GM19099 (cell line): ENCODE data around the gene CAV2.

Source experiments
- POLR2A ChIP-seq: IDR thresholded peaks from 3 replicates; pipeline ENCODE4 v1.6.1; 2011; ENCODE audit warnings: low read depth; ENCODE audit not compliant: insufficient read length; ENCODE audit errors: extremely low read depth

CAV2 gene

DNA sequence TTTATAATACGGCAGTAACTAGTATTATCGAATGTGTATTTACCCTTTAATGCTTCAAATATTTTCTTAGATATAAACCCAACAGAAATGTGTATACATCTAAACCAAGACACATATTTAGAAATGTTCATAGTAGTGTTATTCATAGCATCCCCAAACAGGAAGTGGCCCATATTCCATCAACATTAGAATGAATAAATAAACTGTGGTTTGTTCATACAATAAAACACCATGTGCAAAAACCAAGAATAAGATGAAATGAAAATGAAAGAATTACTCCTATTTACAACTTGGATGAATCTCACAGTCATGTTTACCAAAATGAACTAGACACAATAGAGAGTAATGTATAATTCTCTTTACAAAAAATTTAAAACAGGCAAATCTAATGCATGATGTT is 9.2 kb upstream of the CAV2 start:
- TF ChIP-seq POLR2A = no peak

DNA sequence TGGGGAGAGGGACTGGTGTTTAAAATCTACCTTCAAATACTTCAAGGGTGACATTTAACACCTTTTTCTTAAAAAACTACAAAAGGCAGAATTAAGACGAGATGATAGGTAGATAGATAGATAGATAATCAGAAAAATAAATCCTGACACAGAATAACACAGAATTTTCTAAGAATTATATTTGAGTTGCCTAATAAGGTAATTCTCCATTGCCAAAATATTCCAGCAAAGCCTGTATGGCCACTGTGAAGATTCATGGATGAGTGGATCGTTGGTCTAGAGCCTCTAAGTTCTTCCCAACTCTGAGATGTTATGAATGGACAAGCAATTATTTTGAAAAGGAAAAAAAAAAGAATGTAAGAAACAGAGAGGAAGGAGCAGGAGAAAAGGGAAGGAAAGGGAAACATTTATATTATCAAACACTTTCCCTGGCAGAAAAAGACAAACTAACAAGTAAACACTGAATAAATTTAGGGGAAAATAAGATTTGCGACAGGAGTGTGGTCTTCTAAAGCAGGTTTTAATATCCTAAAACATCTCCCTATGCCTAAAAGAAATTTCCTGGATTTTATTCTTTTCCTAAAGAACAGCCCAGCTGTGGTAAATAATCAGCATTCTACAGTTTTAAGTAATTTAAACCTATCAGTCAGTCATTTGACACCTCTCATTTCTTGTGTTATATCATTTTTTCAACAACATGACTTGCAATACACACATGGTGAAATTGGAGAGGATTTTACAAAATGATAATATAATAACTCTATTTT is 7.5 kb upstream of the CAV2 start:
- no peak for TF ChIP-seq POLR2A

DNA sequence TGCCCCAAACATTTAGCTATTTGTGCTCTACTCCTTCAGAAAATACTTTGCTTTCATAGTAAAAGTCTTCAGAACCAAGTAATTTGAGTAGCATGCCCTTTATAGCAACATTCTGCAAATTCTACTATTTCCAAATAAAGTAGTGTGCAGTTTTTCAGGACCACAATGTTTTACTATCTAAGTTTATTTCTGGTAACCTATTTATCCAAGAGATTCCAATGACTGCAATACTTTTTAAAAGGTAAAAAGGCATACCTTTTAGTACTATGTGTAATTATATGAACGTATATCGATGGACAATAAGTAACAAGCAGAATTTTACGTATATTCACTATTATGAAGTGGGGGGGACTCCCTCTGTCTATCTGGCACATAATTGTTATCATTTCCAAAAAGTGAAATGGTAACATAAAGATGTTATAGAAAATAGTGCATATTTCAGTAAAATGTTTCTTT is 6.9 kb upstream of the CAV2 start:
- no peak for TF ChIP-seq POLR2A

DNA sequence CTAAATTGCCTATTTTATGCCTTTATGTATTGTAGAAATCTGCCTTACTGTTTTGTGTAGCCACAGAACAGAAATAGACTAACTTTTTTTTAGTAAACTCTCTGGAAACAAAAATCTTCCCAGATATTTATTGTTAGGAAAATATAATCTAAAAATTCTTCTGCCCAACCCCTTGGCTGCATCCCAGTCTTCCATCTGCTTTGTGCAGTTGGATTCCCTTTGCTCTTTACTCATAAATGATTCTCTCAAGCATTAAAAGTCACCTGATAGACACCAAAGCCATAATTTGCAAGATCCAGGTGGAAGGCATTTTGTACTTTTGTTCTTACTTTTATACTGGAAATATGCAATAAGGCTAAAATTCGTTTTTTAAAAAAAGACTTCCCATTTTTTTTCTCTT is 6.1 kb upstream of the CAV2 start:
- no peak for TF ChIP-seq POLR2A

DNA sequence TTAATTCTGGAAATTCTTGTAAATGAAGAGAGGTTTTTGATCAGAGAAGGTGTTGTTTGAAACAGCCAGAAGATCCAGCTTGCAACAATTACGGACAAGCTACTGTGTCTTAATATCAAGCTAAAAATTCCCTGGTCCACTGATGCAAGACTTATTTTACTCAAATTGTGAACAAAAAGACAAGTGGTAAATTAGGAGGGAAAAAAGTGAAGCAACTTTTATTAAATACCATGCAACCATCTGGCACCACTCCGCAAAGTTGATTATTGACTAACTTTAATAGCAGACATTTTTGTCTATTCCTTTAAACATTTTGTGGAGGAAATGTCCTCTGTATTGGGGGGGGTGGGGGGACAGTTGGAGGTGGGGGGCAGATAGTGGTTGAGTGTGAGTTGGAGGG is 5.1 kb upstream of the CAV2 start:
- no peak for TF ChIP-seq POLR2A

DNA sequence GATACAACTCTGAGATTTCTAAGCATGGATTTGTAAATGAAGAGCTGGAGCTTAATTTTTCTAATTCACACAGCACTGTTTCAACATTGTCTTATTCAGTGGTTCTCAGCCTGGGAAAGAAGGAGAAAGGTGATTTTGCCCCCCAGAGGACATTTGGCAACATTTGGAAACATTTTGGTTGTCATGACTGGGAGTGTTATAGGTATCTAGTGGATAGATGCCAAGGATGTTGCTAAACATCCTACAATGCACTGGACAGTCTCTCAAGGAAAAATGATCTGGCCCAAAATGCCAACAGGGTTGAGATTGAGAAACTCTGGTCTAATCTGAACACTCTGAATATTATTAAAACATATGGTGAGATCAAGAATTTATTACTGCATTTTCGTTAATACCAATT is 3.8 kb upstream of the CAV2 start:
- TF ChIP-seq POLR2A = no peak

DNA sequence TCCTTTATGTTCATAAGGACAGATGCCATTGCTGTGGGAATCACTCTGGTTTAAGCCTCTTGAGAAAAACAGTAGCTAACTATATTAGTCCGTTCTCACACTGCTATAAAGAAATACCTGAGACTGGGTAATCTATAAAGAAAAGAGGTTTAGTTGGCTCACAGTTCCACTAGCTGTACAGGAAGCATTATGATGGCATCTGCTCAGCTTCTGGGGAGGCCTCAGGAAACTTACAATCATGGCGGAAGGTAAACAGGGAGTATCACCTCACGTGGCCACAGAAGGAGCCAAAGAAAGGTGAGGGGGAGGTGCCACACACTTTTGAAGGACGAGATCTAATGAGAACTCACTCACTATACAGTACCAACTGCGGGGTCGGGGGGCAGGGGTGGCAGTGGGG is 2.9 kb upstream of the CAV2 start:
- no peak for TF ChIP-seq POLR2A

DNA sequence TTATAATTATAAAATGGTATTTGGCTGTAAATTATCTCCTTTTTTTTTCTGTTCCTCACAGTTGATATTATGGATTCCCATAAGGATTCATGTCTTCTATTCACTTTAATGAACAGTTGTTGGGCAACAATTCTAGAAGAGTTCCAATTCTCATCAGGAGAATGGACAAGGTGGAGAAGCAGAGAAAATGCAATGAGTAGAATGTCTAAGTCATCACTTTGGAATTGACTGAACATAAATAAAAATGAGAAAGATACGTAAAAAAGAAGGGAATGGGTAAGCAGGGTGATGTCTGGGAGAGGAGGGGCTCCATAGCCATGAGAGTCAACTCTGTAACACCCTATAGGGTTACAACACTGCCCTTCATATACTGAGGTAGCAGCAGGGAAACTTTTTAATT is 1.8 kb upstream of the CAV2 start:
- TF ChIP-seq POLR2A = no peak

DNA sequence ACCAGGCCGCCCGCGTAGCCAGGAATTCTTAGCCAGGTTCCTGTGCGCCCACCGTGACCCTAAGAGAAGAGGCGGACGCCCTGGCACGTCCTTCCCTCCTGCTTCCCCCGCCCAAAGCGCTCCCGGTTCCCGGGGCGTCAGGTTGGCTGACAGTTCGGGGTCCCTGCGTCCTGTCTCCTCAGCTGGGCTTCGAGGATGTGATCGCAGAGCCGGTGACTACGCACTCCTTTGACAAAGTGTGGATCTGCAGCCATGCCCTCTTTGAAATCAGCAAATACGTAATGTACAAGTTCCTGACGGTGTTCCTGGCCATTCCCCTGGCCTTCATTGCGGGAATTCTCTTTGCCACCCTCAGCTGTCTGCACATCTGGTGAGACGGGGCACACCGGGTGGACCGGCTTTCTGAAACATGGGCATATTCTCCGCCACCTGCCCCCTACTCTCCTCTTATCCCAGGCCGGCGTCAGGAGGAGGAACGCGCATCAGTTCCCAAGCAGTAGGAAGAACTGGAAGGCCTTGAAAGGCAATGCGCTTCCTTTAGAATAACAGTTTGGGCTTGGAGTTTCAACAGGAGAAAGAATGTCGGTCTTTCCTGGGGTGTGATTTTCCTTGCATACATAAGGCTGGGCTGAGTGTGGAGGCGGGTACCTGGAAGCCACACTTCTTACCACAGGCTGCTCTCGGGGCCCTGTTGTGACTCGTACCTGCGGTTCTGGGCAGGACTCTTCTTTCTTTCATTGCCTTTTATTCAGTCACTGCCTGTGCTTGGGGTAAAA is 728 bp downstream of the CAV2 start:
- no peak for TF ChIP-seq POLR2A

DNA sequence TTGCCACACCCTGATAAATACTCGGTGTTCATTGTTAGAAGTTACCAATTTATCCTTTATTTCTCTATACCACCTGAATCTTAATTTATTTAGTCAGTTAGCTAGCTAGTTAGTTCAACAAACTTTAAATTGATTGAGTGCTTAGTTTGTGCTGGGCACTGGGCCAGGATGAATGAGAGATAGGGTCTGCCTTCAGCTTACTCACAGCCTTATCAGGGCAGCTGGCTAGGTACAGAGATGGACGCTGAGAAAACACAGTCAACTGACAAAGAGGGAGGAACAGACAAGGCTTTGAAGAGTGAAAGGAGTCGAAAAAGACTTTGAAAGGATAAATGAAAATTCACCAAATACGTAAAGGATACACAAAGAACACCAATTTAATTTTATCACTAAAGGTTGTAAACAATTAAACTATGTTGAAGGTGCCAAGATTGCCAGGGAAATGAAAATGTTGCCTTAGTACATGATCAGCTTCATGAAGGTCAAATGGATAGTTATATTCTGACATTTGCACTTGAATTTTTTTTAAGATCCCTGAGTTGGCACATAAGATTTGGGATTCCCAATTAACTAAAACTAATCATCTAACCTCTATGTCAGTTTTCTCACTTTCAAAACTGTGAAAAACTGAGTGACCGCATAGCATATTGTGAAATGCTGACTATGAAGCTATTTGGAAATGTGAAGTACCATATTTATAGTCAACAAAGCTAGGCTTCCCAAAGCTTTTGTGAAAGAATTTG is 2.1 kb downstream of the CAV2 start:
- no peak for TF ChIP-seq POLR2A

DNA sequence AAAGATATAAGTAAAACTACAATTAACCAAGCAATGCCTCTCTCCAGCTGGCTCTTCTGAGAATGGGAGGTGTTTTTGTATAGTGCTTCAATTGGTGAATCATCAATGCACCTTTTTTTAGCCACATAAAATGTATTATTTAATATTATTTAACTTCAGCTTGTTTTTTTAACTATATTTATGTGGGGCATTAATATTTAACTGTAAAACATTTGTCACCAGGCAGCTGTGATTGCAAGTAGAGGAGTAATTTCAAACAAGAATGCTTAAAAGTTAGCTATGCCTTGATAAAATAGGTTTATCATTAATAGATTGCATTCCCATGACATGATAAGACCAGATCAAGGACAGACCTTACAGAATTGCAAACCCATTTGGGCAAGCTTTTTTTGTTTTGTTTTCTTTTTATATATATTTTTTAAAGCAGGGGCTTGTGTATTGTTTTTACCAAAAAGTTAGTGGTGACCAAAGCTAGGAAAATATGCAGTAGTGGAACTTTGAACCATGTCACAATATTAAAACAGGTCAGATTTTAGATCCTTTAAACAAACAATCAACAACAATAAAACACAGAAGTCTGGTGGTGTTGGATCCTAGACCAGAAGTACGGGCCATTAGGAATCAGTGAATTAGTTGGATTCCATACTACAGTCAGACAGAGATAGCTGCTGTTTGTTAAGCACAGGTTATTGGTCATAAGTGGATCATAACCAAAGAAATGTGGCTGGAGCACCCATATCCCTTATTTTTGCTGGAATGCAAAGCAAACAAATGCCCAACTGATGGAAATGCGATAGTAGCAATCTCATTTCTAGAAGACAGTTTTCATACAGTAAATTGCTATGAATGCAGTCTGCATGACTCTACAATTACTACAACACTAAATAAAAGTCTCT is 2.9 kb downstream of the CAV2 start:
- no peak for TF ChIP-seq POLR2A

DNA sequence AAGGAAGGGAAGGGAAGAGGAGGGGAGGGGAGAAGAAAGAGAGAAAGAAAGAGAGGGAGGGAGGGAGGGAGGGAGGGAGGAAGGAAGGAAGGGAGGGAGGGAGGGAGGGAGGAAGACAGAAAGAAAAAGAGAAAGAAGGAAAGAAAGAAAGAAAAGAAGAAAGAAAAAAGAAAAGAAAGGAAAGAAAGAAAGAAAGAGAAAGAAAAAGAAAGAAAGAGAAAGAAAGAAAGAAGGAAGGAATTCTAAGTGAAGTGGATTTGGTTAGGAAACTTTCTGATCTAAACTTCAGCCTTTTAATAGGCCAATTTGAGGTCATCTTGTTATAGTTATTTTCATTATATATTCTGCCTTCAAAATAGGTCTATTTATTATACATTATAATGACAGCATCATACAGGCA is 4.3 kb downstream of the CAV2 start:
- TF ChIP-seq POLR2A = no peak

DNA sequence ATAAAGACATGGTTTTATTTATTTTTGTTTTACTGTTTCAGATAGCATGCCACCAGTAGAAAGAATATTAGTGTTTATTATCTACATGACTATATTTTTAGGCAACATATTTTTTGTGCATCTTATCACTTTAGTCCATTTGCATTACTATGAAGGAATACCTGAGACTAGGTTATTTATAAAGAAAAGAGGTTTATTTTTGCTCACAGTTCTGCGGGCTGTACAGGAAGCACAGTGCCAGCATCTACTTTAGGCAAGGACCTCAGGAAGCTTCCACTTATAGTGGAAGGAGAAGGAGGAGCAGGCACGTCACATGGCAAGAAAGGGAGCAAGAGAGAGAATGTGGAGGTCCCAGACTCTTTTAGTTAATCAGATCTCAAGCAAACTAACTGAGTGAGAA is 5.7 kb downstream of the CAV2 start:
- TF ChIP-seq POLR2A = no peak

DNA sequence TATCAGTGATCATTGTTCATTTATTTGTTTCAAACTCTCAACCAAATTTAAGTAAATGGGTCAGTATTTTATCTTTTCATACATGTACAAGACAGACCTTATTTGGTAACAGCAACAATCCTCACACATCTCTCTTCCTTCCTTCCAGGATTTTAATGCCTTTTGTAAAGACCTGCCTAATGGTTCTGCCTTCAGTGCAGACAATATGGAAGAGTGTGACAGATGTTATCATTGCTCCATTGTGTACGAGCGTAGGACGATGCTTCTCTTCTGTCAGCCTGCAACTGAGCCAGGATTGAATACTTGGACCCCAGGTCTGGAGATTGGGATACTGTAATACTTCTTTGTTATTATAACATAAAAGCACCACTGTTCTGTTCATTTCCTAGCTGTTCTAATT is 6.3 kb downstream of the CAV2 start:
- no peak for TF ChIP-seq POLR2A

DNA sequence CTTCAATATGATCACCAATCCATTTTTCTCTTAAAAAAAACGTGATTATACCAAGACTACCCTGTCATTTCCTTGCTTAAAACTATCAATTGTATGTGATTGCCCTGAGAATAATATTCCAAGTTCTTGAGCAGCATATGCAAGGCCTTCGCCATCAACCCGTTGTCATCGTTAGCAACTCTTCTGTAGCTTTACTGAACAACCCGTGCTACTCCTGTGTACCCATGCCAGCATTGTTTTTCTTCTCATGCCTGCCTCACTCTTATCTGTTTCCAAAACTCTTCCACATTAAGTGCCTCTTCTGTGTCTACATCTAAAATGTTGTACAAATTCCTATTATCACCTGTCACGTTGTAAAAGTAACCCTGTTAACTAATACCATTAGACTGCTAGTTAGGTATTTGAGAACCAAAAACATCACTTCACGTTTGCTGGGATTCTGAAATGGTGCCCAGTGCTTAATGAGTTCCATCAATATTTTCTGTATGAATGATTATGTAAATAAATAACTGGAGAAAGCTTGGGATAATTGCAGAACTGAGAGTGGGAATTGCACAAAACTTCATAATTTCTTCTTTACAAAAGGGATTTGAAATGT is 10.5 kb downstream of the CAV2 start:
- TF ChIP-seq POLR2A = no peak

DNA sequence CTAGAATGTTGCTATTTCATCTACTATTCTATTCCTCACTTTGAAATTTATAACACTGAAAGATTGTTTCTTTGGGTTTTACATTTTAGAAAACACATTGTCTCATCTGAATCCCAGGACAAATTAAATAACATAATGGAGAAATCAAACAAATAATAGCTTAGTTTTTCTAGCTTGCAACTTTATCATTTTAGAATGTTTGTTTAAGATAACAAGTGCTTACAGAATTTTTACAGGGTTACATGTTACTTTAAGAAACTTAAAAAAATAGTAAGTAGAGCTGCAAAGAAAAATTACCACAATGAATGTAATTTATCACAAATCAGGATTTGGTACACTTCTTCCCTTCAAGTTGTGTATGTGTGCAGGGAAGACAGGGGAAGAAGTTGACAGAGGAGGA is 11.3 kb downstream of the CAV2 start:
- TF ChIP-seq POLR2A = no peak
